PC-9 (cell line): ENCODE measurements around the gene DTYMK. TPM values are rescaled to one million over a fixed set of nuclear protein-coding genes. Genes with fewer than 3 reads are reported as not detected.

Experiments used
- BruUV-seq: library from RNA; stranded (reverse); fragments of 400-500 nt; replicated peaks from 2 replicates; lab custom pipeline; 2021; lab: Mats Ljungman, UMichigan
- CTCF ChIA-PET: fragments of 300-600 bp; sonication (Branson Sonifier 250); formaldehyde crosslinking; loops from one replicate; lab custom pipeline; 2022; ENCODE audit warnings: antibody characterized with exemption; lab: Charles Lee
- POLR2A ChIA-PET: fragments of 300-600 bp; sonication (Branson Sonifier 250); formaldehyde crosslinking; loops from one replicate; lab custom pipeline; 2022; ENCODE audit warnings: antibody characterized with exemption; ENCODE audit not compliant: unreplicated experiment; lab: Charles Lee
- DNase-seq, 2 experiments: peaks; one replicate each; pipeline versions ENCODE4 v3.0.0 to v3.0.0-alpha.2; 2015 to 2022; ENCODE audit warnings: mixed read lengths in 1 of 2
- H2AFZ ChIP-seq: fragments of 200-600 bp; sonication (generic); 2 replicates; pipeline ENCODE4 v1.8.1; 2017; ENCODE audit warnings: antibody characterized with exemption
- H3F3A ChIP-seq: fragments of 200-600 bp; sonication (generic); 2 replicates; pipeline ENCODE4 v1.8.1; 2017; ENCODE audit warnings: antibody characterized with exemption, mild to moderate bottlenecking, low read depth; ENCODE audit not compliant: insufficient read depth
- H3K27ac ChIP-seq: fragments of 200-600 bp; sonication (generic); 2 replicates; pipeline ENCODE4 v1.6.1; 2016; ENCODE audit warnings: mixed run types
- H3K27me3 ChIP-seq: fragments of 200-600 bp; sonication (generic); 2 replicates; pipeline ENCODE4 v1.6.1; 2016; ENCODE audit warnings: low read depth, mixed run types; ENCODE audit not compliant: insufficient read depth
- H3K36me3 ChIP-seq: fragments of 200-600 bp; sonication (generic); 2 replicates; pipeline ENCODE4 v1.6.1; 2016; ENCODE audit warnings: low read depth, mixed run types
- H3K4me1 ChIP-seq: fragments of 200-600 bp; sonication (generic); replicated peaks from 2 replicates; pipeline ENCODE4 v1.6.1; 2016; ENCODE audit warnings: mixed run types; ENCODE audit not compliant: insufficient read depth
- H3K4me2 ChIP-seq: fragments of 200-600 bp; sonication (generic); 2 replicates; pipeline ENCODE4 v1.6.1; 2017; ENCODE audit warnings: mixed run types
- H3K4me3 ChIP-seq: fragments of 200-600 bp; sonication (generic); 2 replicates; pipeline ENCODE4 v1.6.1; 2016; ENCODE audit warnings: mixed run types
- H3K79me2 ChIP-seq: fragments of 200-600 bp; sonication (generic); 2 replicates; pipeline ENCODE4 v1.6.1; 2017; ENCODE audit warnings: low read depth, mixed run types
- H3K9me2 ChIP-seq: fragments of 200-600 bp; sonication (generic); 2 replicates; pipeline ENCODE4 v1.8.1; 2017; ENCODE audit warnings: mild to moderate bottlenecking; ENCODE audit not compliant: insufficient read depth
- H3K9me3 ChIP-seq: fragments of 200-600 bp; sonication (generic); 2 replicates; pipeline ENCODE4 v1.8.1; 2016; ENCODE audit warnings: low read depth; ENCODE audit not compliant: insufficient read depth
- H4K20me1 ChIP-seq: fragments of 200-600 bp; sonication (generic); 2 replicates; pipeline ENCODE4 v1.8.1; 2017; ENCODE audit not compliant: insufficient read depth
- EZH2 ChIP-seq: fragments of 200-600 bp; sonication (generic); IDR thresholded peaks from 2 replicates; pipeline ENCODE4 v1.8.0; 2017; ENCODE audit warnings: antibody characterized with exemption, low read depth
- intact Hi-C: fragments of 100-400 bp; cut with micrococcal nuclease; formaldehyde crosslinking; loops from one replicate; pipeline ENCODE4 v1.10.0; 2022; ENCODE audit not compliant: unreplicated experiment
- total RNA-seq: library from RNA; stranded (reverse); gene quantifications from 2 replicates; pipeline ENCODE4 v1.2.3, GENCODE V29; 2021
- TF ChIP-seq, protein P1 (sequence below): fragments of 200-600 bp; sonication (generic); conservative IDR thresholded peaks from 2 replicates; pipeline ENCODE4 v1.6.1; 2017; ENCODE audit warnings: mixed run types, antibody characterized with exemption, mild to moderate bottlenecking, moderate library complexity

The DTYMK gene
- total RNA-seq, 1 experiment from 2014 or later, result 183 TPM

DNA sequence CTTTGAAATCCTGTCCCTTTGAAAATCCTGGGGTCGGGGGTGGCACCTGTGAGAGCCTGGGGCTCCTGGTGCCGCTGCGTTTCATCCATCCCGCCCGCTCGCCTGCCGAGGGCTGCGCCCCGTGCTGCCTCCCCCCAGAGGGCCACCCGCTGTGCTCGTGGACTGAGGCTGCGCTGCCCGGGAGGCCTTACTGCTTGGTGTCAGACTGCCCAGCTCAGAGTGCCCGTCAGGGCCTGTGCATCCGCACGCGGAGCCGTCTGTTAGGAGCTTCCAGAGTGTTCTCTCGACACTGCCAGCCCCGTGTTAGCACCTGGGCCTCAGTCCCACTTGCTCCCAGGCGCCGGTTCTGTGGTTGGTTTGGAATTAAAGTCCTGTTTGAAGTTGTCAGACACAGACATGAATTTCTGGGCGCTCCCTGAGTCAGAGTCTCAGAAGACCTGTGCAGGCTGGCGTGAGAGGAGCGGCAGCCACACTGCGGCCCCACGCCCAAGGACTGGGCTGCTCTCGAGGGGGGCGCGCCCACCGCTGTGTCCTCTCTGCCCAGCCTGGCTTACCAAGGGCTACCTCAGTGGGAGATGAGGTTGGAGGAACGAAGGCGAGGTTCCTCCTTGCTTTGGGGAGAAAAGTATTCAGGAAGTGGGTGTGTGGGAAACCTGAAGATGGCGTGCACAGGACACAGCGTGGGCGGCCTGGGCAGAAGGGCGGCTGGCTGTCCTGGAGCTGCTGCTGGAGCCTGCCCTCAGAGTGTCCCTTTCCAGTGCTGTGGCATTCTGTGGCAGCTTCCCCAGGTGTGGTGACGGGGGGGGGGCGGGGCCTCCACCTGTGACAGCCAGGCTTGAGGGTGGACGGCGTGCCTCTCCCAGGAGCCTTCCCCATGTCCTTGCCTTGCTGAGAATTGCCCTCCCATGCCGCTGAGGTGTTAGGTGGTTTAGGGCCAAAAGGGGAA lies 14.1 kb downstream of the DTYMK start:
- Histone ChIP-seq H3K9me2 (no peaks in the 10 kb centered on the region), H3K79me2 (no peaks in the 10 kb centered on the region), H3K4me1 (no peaks in the 10 kb centered on the region), H3K9me3 (no peaks in the 10 kb centered on the region), H3K36me3 (no peaks in the 10 kb centered on the region; the same call in 1 of the 2 replicates), H3F3A (peaks cover 21% of the 10 kb centered on the region), H4K20me1 (peaks cover 12% of the 10 kb centered on the region; the same call in 1 of the 2 replicates), H3K27me3 (no peaks in the 10 kb centered on the region), H3K27ac (no peak overlapping the region), H3K4me3 (no peak overlapping the region), H2AFZ (no peak overlapping the region), H3K4me2 (no peak overlapping the region)
- POLR2A ChIA-PET, result no interaction called here
- intact Hi-C loops, result no loop called here
- CTCF ChIA-PET, result no interaction called here
- BruUV-seq, result no TSS peak
- no peak for DNase-seq
- no peak for TF ChIP-seq EZH2
- TF ChIP-seq, protein P1, sequence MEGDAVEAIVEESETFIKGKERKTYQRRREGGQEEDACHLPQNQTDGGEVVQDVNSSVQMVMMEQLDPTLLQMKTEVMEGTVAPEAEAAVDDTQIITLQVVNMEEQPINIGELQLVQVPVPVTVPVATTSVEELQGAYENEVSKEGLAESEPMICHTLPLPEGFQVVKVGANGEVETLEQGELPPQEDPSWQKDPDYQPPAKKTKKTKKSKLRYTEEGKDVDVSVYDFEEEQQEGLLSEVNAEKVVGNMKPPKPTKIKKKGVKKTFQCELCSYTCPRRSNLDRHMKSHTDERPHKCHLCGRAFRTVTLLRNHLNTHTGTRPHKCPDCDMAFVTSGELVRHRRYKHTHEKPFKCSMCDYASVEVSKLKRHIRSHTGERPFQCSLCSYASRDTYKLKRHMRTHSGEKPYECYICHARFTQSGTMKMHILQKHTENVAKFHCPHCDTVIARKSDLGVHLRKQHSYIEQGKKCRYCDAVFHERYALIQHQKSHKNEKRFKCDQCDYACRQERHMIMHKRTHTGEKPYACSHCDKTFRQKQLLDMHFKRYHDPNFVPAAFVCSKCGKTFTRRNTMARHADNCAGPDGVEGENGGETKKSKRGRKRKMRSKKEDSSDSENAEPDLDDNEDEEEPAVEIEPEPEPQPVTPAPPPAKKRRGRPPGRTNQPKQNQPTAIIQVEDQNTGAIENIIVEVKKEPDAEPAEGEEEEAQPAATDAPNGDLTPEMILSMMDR, result no peak

DNA sequence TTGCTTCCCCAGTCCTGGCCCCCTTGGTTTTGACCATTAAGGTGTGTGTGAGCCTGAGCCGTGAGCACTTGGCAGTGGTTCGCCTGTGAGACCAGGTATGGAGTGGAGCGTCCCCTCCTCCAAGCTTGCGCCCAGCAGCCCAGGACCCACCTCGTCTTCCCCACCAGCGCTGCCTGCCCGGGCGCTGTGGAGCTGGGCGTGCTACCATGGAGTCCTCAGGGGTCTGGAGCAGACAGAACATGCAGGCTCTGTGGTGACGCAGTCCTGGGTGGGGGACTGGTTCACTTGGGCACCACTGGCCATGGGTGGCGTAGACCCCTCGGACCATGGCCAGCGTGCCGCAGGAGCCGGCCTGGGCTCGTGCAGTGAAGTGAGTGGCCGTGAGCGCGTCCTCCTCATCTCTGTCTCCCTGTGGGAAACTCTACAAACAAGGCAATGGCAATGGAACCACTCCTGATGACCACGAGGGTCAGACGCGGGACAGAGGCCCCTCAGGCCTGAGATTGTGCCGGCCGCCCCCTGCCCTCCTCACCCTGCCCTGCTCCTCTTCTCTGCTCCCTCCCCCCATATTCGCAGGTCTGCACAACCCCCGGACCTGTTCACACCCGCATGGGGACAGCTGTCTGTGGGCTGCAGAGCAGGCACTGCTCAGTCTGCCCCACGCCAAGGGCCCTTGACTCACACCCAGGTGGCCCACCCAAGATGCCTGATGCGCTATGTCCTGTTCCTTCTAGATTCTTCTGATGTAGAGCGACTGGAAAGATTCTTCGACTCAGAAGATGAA lies 15.0 kb downstream of the DTYMK start:
- no peak for TF ChIP-seq EZH2
- TF ChIP-seq, protein P1, result no peak
- H3K9me2 ChIP-seq, result no peaks in the 10 kb centered on the region
- no peaks in the 10 kb centered on the region for H3K27me3 ChIP-seq
- no peak overlapping the region for H2AFZ ChIP-seq
- H3K36me3 ChIP-seq, result no peaks in the 10 kb centered on the region; the same call in 1 of the 2 replicates
- CTCF ChIA-PET, result interaction anchor here (0.5 kb wide), 1 partner anchor 289 kb away, joined by 7 read pairs; no protein-coding TSS in a partner anchor
- no TSS peak for BruUV-seq
- peaks cover 8% of the 10 kb centered on the region; the same call in 1 of the 2 replicates for H4K20me1 ChIP-seq
- no peak overlapping the region for H3K4me2 ChIP-seq
- no peak overlapping the region for H3K27ac ChIP-seq
- peaks cover 21% of the 10 kb centered on the region for H3F3A ChIP-seq
- no peak overlapping the region for H3K4me3 ChIP-seq
- no peaks in the 10 kb centered on the region for H3K79me2 ChIP-seq
- no peaks in the 10 kb centered on the region for H3K4me1 ChIP-seq
- intact Hi-C loops, result no loop called here
- POLR2A ChIA-PET, result no interaction called here
- DNase-seq, result no peak
- no peaks in the 10 kb centered on the region for H3K9me3 ChIP-seq

DNA sequence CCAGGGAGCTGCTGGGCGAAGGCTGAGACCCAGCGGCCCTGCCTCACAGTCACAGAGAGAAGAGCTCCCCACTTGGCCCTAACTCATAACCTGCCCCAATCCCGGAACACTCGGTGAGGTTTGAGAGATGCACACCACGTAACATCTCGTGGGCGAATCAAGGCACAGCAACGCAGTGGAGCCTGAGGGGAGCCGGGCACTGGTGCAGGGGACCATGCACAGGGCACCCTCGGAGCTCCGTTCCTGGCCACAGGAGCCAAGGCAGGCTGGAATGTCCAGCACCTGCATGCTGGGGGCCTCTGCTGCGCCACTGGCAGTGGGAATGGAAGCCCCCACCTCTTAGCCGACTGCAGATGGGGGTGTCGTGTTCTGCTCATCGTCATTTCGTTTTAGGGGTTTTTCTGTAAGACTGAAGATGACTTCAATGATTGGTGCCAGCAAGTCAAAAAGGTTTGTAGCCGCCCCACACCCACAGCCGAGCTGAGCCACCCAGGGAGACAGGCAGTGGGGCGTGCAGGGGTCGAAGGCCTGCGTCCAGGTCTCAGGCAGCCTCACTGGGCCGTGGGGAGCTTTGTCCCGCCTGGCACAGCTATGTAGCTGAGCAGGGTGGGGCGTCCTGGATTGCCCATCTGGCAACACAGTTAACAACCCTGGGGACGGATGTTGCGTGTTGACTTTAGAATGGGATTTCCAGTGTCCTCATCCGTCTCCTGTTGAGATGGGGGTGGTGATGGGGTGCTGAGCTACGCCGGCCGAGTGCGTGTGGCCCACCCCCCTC lies 16.1 kb downstream of the DTYMK start:
- BruUV-seq, result no TSS peak
- CTCF ChIA-PET, result interaction anchor here (0.5 kb wide), 1 partner anchor 17 kb away, joined by 11 read pairs; no protein-coding TSS in a partner anchor

More for the DNA sequence above, 16.1 kb downstream of the DTYMK start:
- no peak overlapping the region for H2AFZ ChIP-seq
- H3K4me1 ChIP-seq, result no peaks in the 10 kb centered on the region
- no peaks in the 10 kb centered on the region for H3K9me3 ChIP-seq
- intact Hi-C loops, result no loop called here
- no peaks in the 10 kb centered on the region for H3K79me2 ChIP-seq
- no peaks in the 10 kb centered on the region for H3K9me2 ChIP-seq
- no peak for DNase-seq
- H3K27ac ChIP-seq, result no peak overlapping the region
- no peak overlapping the region for H3K4me2 ChIP-seq
- no peaks in the 10 kb centered on the region for H3K27me3 ChIP-seq
- TF ChIP-seq, protein P1, result no peak
- no peak for TF ChIP-seq EZH2
- peaks cover 17% of the 10 kb centered on the region; the same call in 1 of the 2 replicates for H3F3A ChIP-seq
- H4K20me1 ChIP-seq, result 0 out of 2 replicates have a peak, but pooled peaks cover 7% of the 10 kb centered on the region
- POLR2A ChIA-PET, result no interaction called here
- H3K36me3 ChIP-seq, result no peaks in the 10 kb centered on the region; the same call in 1 of the 2 replicates
- H3K4me3 ChIP-seq, result no peak overlapping the region
